ENCODE results near the gene SIX4. TPM values are rescaled to one million over a fixed set of nuclear protein-coding genes. Genes with fewer than 3 reads are reported as not detected.

SIX4 gene
- total RNA-seq, 1 donor from 2014 or later: 1.5 TPM

GRCh38 chr14:60707858-60708257 is 16.3 kb downstream of the SIX4 start:
- intact Hi-C loops (cut with micrococcal nuclease): no loop called here
- Histone ChIP-seq H3K4me1 (no peaks in the 10 kb centered on the region), H3K9me3 (replicated peaks) (no peaks in the 10 kb centered on the region), H3K27me3 (ENCODE audit: low read depth) (peaks cover 4% of the 10 kb centered on the region), H3K27ac (replicated peaks) (no peak overlapping the region), H3K36me3 (no peaks in the 10 kb centered on the region), H3K4me3 (no peak overlapping the region)
- DNase-seq: no peak
- TF ChIP-seq, protein P1, sequence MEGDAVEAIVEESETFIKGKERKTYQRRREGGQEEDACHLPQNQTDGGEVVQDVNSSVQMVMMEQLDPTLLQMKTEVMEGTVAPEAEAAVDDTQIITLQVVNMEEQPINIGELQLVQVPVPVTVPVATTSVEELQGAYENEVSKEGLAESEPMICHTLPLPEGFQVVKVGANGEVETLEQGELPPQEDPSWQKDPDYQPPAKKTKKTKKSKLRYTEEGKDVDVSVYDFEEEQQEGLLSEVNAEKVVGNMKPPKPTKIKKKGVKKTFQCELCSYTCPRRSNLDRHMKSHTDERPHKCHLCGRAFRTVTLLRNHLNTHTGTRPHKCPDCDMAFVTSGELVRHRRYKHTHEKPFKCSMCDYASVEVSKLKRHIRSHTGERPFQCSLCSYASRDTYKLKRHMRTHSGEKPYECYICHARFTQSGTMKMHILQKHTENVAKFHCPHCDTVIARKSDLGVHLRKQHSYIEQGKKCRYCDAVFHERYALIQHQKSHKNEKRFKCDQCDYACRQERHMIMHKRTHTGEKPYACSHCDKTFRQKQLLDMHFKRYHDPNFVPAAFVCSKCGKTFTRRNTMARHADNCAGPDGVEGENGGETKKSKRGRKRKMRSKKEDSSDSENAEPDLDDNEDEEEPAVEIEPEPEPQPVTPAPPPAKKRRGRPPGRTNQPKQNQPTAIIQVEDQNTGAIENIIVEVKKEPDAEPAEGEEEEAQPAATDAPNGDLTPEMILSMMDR (IDR thresholded peaks at IDR 0.05; ENCODE audit: borderline replicate concordance): no peak

DNA sequence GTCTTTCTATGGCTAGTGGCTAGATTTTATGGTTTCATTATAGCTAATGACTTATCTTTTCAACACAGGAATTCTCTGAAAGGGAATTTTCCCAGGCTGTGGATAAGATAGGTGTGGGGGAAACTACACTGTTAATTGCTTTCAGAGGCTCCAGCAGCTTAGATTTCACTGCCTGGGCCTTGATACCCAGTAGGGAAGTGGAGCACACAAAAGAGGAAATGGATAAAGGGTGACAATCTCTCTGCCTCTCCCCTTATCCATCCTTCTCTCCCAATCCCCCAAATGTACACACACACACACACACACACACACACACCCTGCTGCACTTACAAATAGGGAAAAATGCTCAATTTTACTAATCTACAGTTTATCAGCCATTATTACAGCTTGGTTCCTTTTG is 19.1 kb downstream of the SIX4 start:
- H3K27ac ChIP-seq (replicated peaks): no peak overlapping the region
- intact Hi-C loops (cut with micrococcal nuclease): no loop called here

GRCh38 chr14:60700598-60700997 is 23.6 kb downstream of the SIX4 start:
- intact Hi-C loops (cut with micrococcal nuclease): no loop called here

More for the DNA sequence above, 19.1 kb downstream of the SIX4 start:
- H3K36me3 ChIP-seq: no peaks in the 10 kb centered on the region
- no peak overlapping the region for H3K4me3 ChIP-seq
- H3K9me3 ChIP-seq (replicated peaks): peaks cover 25% of the 10 kb centered on the region
- H3K4me1 ChIP-seq: no peaks in the 10 kb centered on the region
- TF ChIP-seq, protein P1 (IDR thresholded peaks at IDR 0.05; ENCODE audit: borderline replicate concordance): no peak
- no peak for DNase-seq
- H3K27me3 ChIP-seq (ENCODE audit: low read depth): peaks cover 4% of the 10 kb centered on the region

DNA sequence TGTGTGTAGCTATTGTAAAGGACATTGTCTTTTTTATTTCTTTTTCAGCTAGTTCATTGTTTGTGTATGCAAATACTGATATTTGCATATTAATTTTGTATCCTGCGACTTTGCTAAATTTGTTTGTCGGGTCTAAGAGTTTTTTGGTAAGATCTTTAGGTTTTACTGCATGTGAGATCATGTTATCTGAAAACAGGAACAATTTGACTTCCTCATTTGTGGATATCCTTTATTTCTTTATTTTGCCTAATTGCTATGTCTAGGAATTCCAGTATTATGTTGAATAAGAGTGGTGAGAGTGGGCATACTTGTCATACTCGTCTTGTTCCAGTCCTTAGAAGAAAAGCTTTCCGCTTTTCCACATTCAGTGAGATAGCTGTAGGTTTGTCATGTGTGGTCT is 28.8 kb downstream of the SIX4 start:
- TF ChIP-seq, protein P1 (IDR thresholded peaks at IDR 0.05; ENCODE audit: borderline replicate concordance): no peak
- Histone ChIP-seq H3K36me3 (no peaks in the 10 kb centered on the region), H3K27ac (replicated peaks) (no peak overlapping the region), H3K9me3 (replicated peaks) (peaks cover 27% of the 10 kb centered on the region), H3K4me3 (no peak overlapping the region), H3K27me3 (ENCODE audit: low read depth) (peaks cover 4% of the 10 kb centered on the region), H3K4me1 (no peaks in the 10 kb centered on the region)
- no peak for DNase-seq
- intact Hi-C loops (cut with micrococcal nuclease): no loop called here

More at GRCh38 chr14:60700598-60700997, 23.6 kb downstream of the SIX4 start:
- Histone ChIP-seq H3K27ac (replicated peaks) (no peak overlapping the region), H3K4me3 (no peak overlapping the region), H3K9me3 (replicated peaks) (peaks cover 49% of the 10 kb centered on the region), H3K27me3 (ENCODE audit: low read depth) (peaks cover 3% of the 10 kb centered on the region), H3K36me3 (no peaks in the 10 kb centered on the region), H3K4me1 (no peaks in the 10 kb centered on the region)
- TF ChIP-seq, protein P1 (IDR thresholded peaks at IDR 0.05; ENCODE audit: borderline replicate concordance): no peak
- no peak for DNase-seq

DNA sequence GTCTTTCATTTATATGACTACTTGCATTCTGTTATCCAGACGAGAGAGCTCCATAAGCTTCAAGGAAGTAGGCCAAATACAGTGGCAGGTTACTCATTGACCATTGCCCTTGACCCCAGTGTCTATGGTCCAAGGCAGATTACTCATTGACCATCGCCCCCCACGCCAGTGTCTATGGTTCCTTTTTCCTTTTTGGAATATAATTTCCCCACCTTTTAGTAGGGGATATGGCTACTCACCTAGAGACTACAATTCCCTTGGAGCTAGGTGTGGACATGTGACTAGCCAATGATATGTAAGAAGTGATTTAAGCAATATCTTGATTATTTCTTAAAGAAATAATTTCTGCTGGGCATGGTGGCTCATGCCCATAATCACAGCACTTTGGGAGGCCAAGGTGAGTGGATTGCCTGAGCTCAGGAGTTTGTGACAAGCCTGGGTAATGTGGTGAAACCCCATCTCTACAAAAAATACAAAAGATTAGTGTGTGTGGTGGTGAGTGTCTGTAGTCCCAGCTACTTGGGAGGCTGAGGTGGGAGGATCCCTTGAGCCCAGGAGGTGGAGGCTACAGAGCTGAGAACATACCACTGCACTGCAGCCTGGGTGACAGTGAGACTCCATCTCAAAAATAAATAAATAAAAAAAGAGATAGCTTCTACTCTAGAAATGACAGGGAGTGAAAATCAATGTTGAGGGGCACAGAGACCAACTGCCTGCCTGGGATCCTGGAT is 32.6 kb downstream of the SIX4 start:
- intact Hi-C loops (cut with micrococcal nuclease): no loop called here
- Histone ChIP-seq H3K4me3 (no peak overlapping the region), H3K4me1 (no peaks in the 10 kb centered on the region), H3K27ac (replicated peaks) (no peak overlapping the region), H3K36me3 (no peaks in the 10 kb centered on the region), H3K9me3 (replicated peaks) (no peaks in the 10 kb centered on the region), H3K27me3 (ENCODE audit: low read depth) (peaks cover 4% of the 10 kb centered on the region)
- DNase-seq: no peak
- TF ChIP-seq, protein P1 (IDR thresholded peaks at IDR 0.05; ENCODE audit: borderline replicate concordance): no peak
